Adrenal gland (tissue), 12 donors: ENCODE data around the gene NTHL1. TPM values are rescaled to one million over a fixed set of nuclear protein-coding genes. Genes with fewer than 3 reads are reported as not detected.

Source experiments
- DNase-seq, 7 donors: peaks; one replicate each; pipeline ENCODE4 v3.0.0-alpha.2; 2019 to 2020
- H3K27ac ChIP-seq, 5 donors: fragments of 200-600 bp; sonication (generic) in 4 of 5; 1 replicate in 3 of 5; 2 replicates in 2 of 5; pipeline versions ENCODE4 v1.5.1 to v1.8.0; 2016 to 2020; ENCODE audit warnings: mild to moderate bottlenecking in 1 of 5
- H3K27me3 ChIP-seq: fragments of 200-600 bp; 2 replicates; pipeline ENCODE4 v1.8.0; 2021
- H3K36me3 ChIP-seq, 2 donors: fragments of 200-600 bp; replicated peaks in 1 of 2; 1 replicate in 1 of 2; 2 replicates in 1 of 2; pipeline versions ENCODE4 v1.5.1 to v1.8.0; 2018 to 2022
- H3K4me1 ChIP-seq, 2 donors: fragments of 200-600 bp; replicated peaks in 1 of 2; 1 replicate in 1 of 2; 2 replicates in 1 of 2; pipeline versions ENCODE4 v1.5.1 to v1.8.0; 2018 to 2021
- H3K4me3 ChIP-seq, 4 donors: fragments of 200-600 bp; sonication (generic) in 3 of 4; one replicate each; pipeline ENCODE4 v1.5.1; 2016 to 2018
- H3K9me3 ChIP-seq, 3 donors: fragments of 200-600 bp; sonication (generic) in 1 of 3; replicated peaks in 1 of 3; 1 replicate in 2 of 3; 2 replicates in 1 of 3; pipeline versions ENCODE4 v1.5.1 to v1.8.0; 2016 to 2021
- CTCF ChIP-seq, 6 experiments: fragments of 450-650 bp in 4 of 6; fragments of 200-600 bp in 2 of 6; sonication (generic) in 1 of 6; IDR thresholded peaks; 1 replicate in 5 of 6; 2 replicates in 1 of 6; pipeline versions ENCODE4 v1.5.1 to v1.8.0; 2016 to 2021; ENCODE audit warnings: antibody characterized with exemption in 6 of 6, mild to moderate bottlenecking in 2 of 6, moderate library complexity in 1 of 6
- POLR2A ChIP-seq, 2 donors: fragments of 450-650 bp; IDR thresholded peaks; one replicate each; pipeline ENCODE4 v1.6.1; 2017; ENCODE audit warnings: antibody characterized with exemption in 2 of 2, mild to moderate bottlenecking in 2 of 2, moderate library complexity in 1 of 2
- WGBS, 4 donors: extraction: QIAGEN DNeasy Blood & Tissue Kit in 2 of 4; methylation state at CpG; one replicate each; pipeline versions ENCODE4 v1.1.5 to v1.1.7; 2013 to 2017; 5-methylcytosine and 5-hydroxymethylcytosine counted together
- intact Hi-C, 2 donors: fragments of 100-400 bp; cut with DNase I; formaldehyde crosslinking; loops; one replicate each; pipeline versions ENCODE4 v1.14.1 to v1.15.0; 2022 to 2023
- polyA plus RNA-seq, 3 donors: library from polyadenylated mRNA; stranded (reverse); fragments of 200-250 nt in 2 of 3; fragments of 350-450 nt in 1 of 3; fragmentation: Illumina TruSeq in 1 of 3; extraction: RNeasy Lipid Tissue Mini Kit (QIAGEN cat#74804) in 1 of 3; gene quantifications; one replicate each; pipeline ENCODE4 v1.2.3, GENCODE V29; 2013 to 2014
- total RNA-seq, 9 donors: library from RNA; depleted of rRNA in 4 of 9; stranded (reverse); fragments of >200 nt in 4 of 9; fragments of 120-200 nt in 1 of 9; fragmentation: NEBNext Ultra II Directional in 1 of 9; extraction: Animal tissue kit (Norgen Biotek cat#: 25700) in 1 of 9; gene quantifications; one replicate each; pipeline versions ENCODE4 v1.1.0 to v1.2.4, GENCODE V29; 2013 to 2023
- donor health status: healthy with polysubstance abuse.
- donor health status: Bipolar disorder and iron deficiency.
- donor health status: DM: yes; HTN: yes; CAD: no.
- donor health status: DM: no; HTN: no; CAD: no.
- donor health status: DM: no; HTN: no; CAD: no.
- donor health status: DM: yes; HTN: yes; CAD: no.

NTHL1 gene
- total and polyA plus RNA-seq, 12 donors = 1.5 to 36.6 (median 17.2) TPM

- H3K9me3 ChIP-seq = no peaks in the 10 kb centered on the region
- no peak for DNase-seq
- H3K27ac ChIP-seq = no peak overlapping the region
- intact Hi-C loops = no loop called here
- H3K27me3 ChIP-seq = no peaks in the 10 kb centered on the region
- WGBS, 4 donors = 95 to 96% (median 95%) methylated on average over 14 to 30 of the region's 30 CpGs
- TF ChIP-seq CTCF (IDR thresholded peaks at IDR 0.05) (no peak), POLR2A (IDR thresholded peaks at IDR 0.05) (no peak)
- H3K36me3 ChIP-seq = peaks cover 0 to 80% of the 10 kb centered on the region in 2 donors
- peaks cover 0 to 19% of the 10 kb centered on the region in 2 donors for H3K4me1 ChIP-seq
- no peak overlapping the region for H3K4me3 ChIP-seq
These were observed 31.7 kb upstream of the NTHL1 start for GRCh38 chr16:2079311-2079800.

GRCh38 chr16:2078691-2079090 lies 31.1 kb upstream of the NTHL1 start:
- H3K9me3 ChIP-seq = no peaks in the 10 kb centered on the region
- H3K4me3 ChIP-seq = no peak overlapping the region
- no peak for DNase-seq
- H3K27me3 ChIP-seq = no peaks in the 10 kb centered on the region
- H3K27ac ChIP-seq = no peak overlapping the region
- WGBS, 4 donors = 94 to 97% (median 96%) methylated on average over 9 to 23 of the region's 23 CpGs
- H3K4me1 ChIP-seq = peaks cover 0 to 19% of the 10 kb centered on the region in 2 donors
- peaks cover 0 to 80% of the 10 kb centered on the region in 2 donors for H3K36me3 ChIP-seq
- TF ChIP-seq CTCF (IDR thresholded peaks at IDR 0.05) (no peak), POLR2A (IDR thresholded peaks at IDR 0.05) (no peak)
- intact Hi-C loops = no loop called here

GRCh38 chr16:2078096-2078495 lies 30.5 kb upstream of the NTHL1 start:
- no peak overlapping the region for H3K4me3 ChIP-seq
- no peaks in the 10 kb centered on the region for H3K27me3 ChIP-seq
- peak overlapping the region in 1 of 5 donors; percentile 54 for H3K27ac ChIP-seq
- intact Hi-C loops = no loop called here
- H3K36me3 ChIP-seq = peaks cover 0 to 84% of the 10 kb centered on the region in 2 donors
- no peaks in the 10 kb centered on the region for H3K9me3 ChIP-seq
- 94 to 97% (median 96%) methylated on average over 3 to 7 of the region's 7 CpGs for WGBS, 4 donors
- no peak for DNase-seq
- TF ChIP-seq CTCF (IDR thresholded peaks at IDR 0.05) (no peak), POLR2A (IDR thresholded peaks at IDR 0.05) (no peak)
- peaks cover 0 to 17% of the 10 kb centered on the region in 2 donors for H3K4me1 ChIP-seq

- Histone ChIP-seq H3K4me3 (no peak overlapping the region), H3K27ac (peak overlapping the region in 1 of 5 donors; percentile 54), H3K36me3 (peaks cover 0 to 84% of the 10 kb centered on the region in 2 donors), H3K27me3 (no peaks in the 10 kb centered on the region), H3K4me1 (peaks cover 0 to 13% of the 10 kb centered on the region in 2 donors), H3K9me3 (no peaks in the 10 kb centered on the region)
- TF ChIP-seq POLR2A (IDR thresholded peaks at IDR 0.05) = no peak
- DNase-seq = no peak
- WGBS, 4 donors = 92 to 98% (median 94%) methylated on average over 13 to 21 of the region's 21 CpGs
- intact Hi-C loops = no loop called here
These were observed 30.1 kb upstream of the NTHL1 start for GRCh38 chr16:2077696-2078095.

GRCh38 chr16:2077016-2077415 lies 29.4 kb upstream of the NTHL1 start:
- no peaks in the 10 kb centered on the region for H3K27me3 ChIP-seq
- WGBS, 4 donors = 88 to 95% (median 91%) methylated on average over 15 to 17 of the region's 17 CpGs

More at GRCh38 chr16:2077016-2077415, 29.4 kb upstream of the NTHL1 start:
- Histone ChIP-seq H3K36me3 (peaks cover 0 to 84% of the 10 kb centered on the region in 2 donors), H3K27ac (peak overlapping the region in 1 of 5 donors; percentile 54), H3K4me3 (no peak overlapping the region), H3K9me3 (no peaks in the 10 kb centered on the region), H3K4me1 (peaks cover 0 to 6% of the 10 kb centered on the region in 2 donors)
- DNase-seq = no peak
- TF ChIP-seq POLR2A (IDR thresholded peaks at IDR 0.05) (no peak), CTCF (IDR thresholded peaks at IDR 0.05) (no peak)
- intact Hi-C loops = no loop called here
